PC-9 (cell line): ENCODE data around the gene RHOBTB1.

ENCODE experiments used
- CTCF ChIP-seq: fragments of 200-600 bp; sonication (generic); conservative IDR thresholded peaks from 2 replicates; pipeline ENCODE4 v1.6.1; 2017; ENCODE audit warnings: mixed run types, antibody characterized with exemption, mild to moderate bottlenecking, moderate library complexity
- EZH2 ChIP-seq: fragments of 200-600 bp; sonication (generic); IDR thresholded peaks from 2 replicates; pipeline ENCODE4 v1.8.0; 2017; ENCODE audit warnings: antibody characterized with exemption, low read depth

GRCh38 chr10:60871215-60871614, 72.8 kb downstream of the RHOBTB1 start:
- no peak for TF ChIP-seq CTCF
- TF ChIP-seq EZH2, result no peak
